Gastrocnemius medialis (tissue), 4 donors: ENCODE data around the gene POLR3GL. TPM values are rescaled to one million over a fixed set of nuclear protein-coding genes. Genes with fewer than 3 reads are reported as not detected.
A peak's percentile ranks its signal among the peaks of the same experiment; 100 is the strongest.

Source experiments
- ATAC-seq, 2 donors: fragments of 150-250 bp; one replicate each; pipeline ENCODE4 v1.9.1; 2016
- DNase-seq, 2 donors: peaks; one replicate each; pipeline ENCODE4 v3.0.0-alpha.2; 2019
- H3K27ac ChIP-seq, 4 donors: fragments of 200-600 bp; sonication (generic); 1 replicate in 1 of 4; 2 replicates in 3 of 4; pipeline ENCODE4 v1.5.1; 2016 to 2018; ENCODE audit warnings: mild to moderate bottlenecking in 2 of 4, moderate library complexity in 1 of 4
- H3K27me3 ChIP-seq, 3 donors: fragments of 200-600 bp; sonication (generic) in 2 of 3; 1 replicate in 1 of 3; 2 replicates in 2 of 3; pipeline versions ENCODE4 v1.5.1 to v1.6.0; 2016 to 2019; ENCODE audit warnings: mild to moderate bottlenecking in 1 of 3, moderate library complexity in 1 of 3
- H3K36me3 ChIP-seq, 2 donors: fragments of 200-600 bp; sonication (generic) in 1 of 2; one replicate each; pipeline ENCODE4 v1.5.1; 2017 to 2018
- H3K4me1 ChIP-seq, 2 donors: fragments of 200-600 bp; sonication (generic) in 1 of 2; one replicate each; pipeline ENCODE4 v1.5.1; 2016 to 2017; ENCODE audit warnings: mild to moderate bottlenecking in 2 of 2
- H3K4me3 ChIP-seq, 4 donors: fragments of 200-600 bp; sonication (generic) in 3 of 4; 1 replicate in 1 of 4; 2 replicates in 3 of 4; pipeline ENCODE4 v1.5.1; 2016 to 2019; ENCODE audit warnings: mild to moderate bottlenecking in 2 of 4
- H3K9me3 ChIP-seq, 3 donors: fragments of 200-600 bp; sonication (generic) in 2 of 3; 1 replicate in 1 of 3; 2 replicates in 2 of 3; pipeline ENCODE4 v1.5.1; 2016 to 2019
- POLR2A ChIP-seq, 2 donors: fragments of 450-650 bp; IDR thresholded peaks; one replicate each; pipeline ENCODE4 v1.6.1; 2017; ENCODE audit warnings: antibody characterized with exemption in 2 of 2, mild to moderate bottlenecking in 2 of 2, moderate library complexity in 2 of 2
- in situ Hi-C, 4 donors: fragments of 200-750 bp; cut with MboI; loops; one replicate each; pipeline versions ENCODE4 v1.15.0 to v1.8.0; 2017; ENCODE audit warnings: low sequenced_read_pairs in 4 of 4
- intact Hi-C: fragments of 100-400 bp; cut with DNase I; formaldehyde crosslinking; loops from one replicate; pipeline ENCODE4 v1.15.1; 2023; ENCODE audit warnings: low total_unique reads
- total RNA-seq, 4 donors: library from RNA; depleted of rRNA; stranded (reverse); fragments of >200 nt; gene quantifications; one replicate each; pipeline versions ENCODE4 v1.1.0 to v1.2.3, GENCODE V29; 2016
- TF ChIP-seq, protein P1 (sequence below), 5 experiments: fragments of 450-650 bp in 3 of 5; fragments of 200-600 bp in 2 of 5; sonication (generic) in 2 of 5; IDR thresholded peaks in 4 of 5; conservative IDR thresholded peaks in 1 of 5; 1 replicate in 4 of 5; 2 replicates in 1 of 5; pipeline ENCODE4 v1.5.1; 2016 to 2019; ENCODE audit warnings: antibody characterized with exemption in 5 of 5, mild to moderate bottlenecking in 3 of 5, moderate library complexity in 3 of 5

Gene POLR3GL
- total RNA-seq, 4 donors from 2014 or later, result 43.5 to 78.8 (median 59.4) TPM

- H3K4me1 ChIP-seq, result peaks cover 42 to 46% of the 10 kb centered on the region in 2 donors
- in situ Hi-C loops, result no loop called here
- peak in 1 of 2 donors; percentile 8 for DNase-seq
Observed at GRCh38 chr1:145987926-145988325, 23.4 kb downstream of the POLR3GL start.

GRCh38 chr1:145988773-145989172, 24.3 kb downstream of the POLR3GL start:
- H3K27me3 ChIP-seq, result no peaks in the 10 kb centered on the region
- no peak overlapping the region for H3K4me3 ChIP-seq
- no peaks in the 10 kb centered on the region for H3K9me3 ChIP-seq
- peaks cover under 1 to 14% of the 10 kb centered on the region in 2 donors for H3K36me3 ChIP-seq
- in situ Hi-C loops, result no loop called here
- DNase-seq, result peak in 1 of 2 donors; percentile 10
- intact Hi-C loops, result no loop called here
- no peak for TF ChIP-seq POLR2A (IDR thresholded peaks at IDR 0.05)
- TF ChIP-seq, protein P1, sequence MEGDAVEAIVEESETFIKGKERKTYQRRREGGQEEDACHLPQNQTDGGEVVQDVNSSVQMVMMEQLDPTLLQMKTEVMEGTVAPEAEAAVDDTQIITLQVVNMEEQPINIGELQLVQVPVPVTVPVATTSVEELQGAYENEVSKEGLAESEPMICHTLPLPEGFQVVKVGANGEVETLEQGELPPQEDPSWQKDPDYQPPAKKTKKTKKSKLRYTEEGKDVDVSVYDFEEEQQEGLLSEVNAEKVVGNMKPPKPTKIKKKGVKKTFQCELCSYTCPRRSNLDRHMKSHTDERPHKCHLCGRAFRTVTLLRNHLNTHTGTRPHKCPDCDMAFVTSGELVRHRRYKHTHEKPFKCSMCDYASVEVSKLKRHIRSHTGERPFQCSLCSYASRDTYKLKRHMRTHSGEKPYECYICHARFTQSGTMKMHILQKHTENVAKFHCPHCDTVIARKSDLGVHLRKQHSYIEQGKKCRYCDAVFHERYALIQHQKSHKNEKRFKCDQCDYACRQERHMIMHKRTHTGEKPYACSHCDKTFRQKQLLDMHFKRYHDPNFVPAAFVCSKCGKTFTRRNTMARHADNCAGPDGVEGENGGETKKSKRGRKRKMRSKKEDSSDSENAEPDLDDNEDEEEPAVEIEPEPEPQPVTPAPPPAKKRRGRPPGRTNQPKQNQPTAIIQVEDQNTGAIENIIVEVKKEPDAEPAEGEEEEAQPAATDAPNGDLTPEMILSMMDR (IDR thresholded peaks at IDR 0.05 in 4 of 5, conservative IDR thresholded peaks at IDR 0.05 in 1 of 5), result no peak
- H3K4me1 ChIP-seq, result peaks cover 35 to 38% of the 10 kb centered on the region in 2 donors
- peak overlapping the region; percentile 95 to 99 (median 98) for H3K27ac ChIP-seq
- no peak for ATAC-seq

More at GRCh38 chr1:145987926-145988325, 23.4 kb downstream of the POLR3GL start:
- H3K9me3 ChIP-seq, result no peaks in the 10 kb centered on the region
- ATAC-seq, result no peak
- TF ChIP-seq, protein P1 (IDR thresholded peaks at IDR 0.05 in 4 of 5, conservative IDR thresholded peaks at IDR 0.05 in 1 of 5), result no peak
- TF ChIP-seq POLR2A (IDR thresholded peaks at IDR 0.05), result no peak
- H3K36me3 ChIP-seq, result peaks cover 0 to 6% of the 10 kb centered on the region in 2 donors
- no peak overlapping the region for H3K4me3 ChIP-seq
- no peaks in the 10 kb centered on the region for H3K27me3 ChIP-seq
- H3K27ac ChIP-seq, result peak overlapping the region; percentile 95 to 99 (median 98)
- intact Hi-C loops, result no loop called here

DNA sequence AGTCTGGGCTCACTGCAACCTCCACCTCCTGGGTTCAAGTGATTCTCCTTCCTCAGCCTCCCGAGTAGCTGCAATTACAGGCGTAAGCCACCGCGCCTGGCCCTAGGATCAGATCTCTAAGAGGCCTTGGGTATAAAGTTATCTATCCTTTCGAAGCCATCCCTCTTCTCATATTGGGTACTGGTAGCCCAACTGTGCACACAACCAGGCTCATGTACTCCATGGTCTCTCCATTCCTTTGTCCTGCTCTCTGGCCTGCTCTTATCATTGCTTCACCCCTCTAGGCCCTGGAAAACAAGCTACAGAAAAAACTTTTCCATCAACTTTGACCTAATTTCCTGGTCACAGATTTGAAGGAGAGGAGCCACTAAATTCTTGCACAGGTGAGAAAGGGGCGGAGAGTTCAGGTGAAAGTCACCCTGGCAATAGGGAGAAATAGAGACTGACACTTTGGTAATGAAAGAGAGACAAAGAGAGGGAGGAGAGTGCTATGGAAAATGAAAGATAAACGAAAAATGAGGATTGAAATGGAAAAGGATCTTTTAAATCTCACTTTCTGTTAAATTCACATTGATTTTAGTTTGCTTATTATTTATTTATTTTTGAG, 25.9 kb downstream of the POLR3GL start:
- Histone ChIP-seq H3K4me1 (peaks cover 19 to 22% of the 10 kb centered on the region in 2 donors), H3K27ac (peak overlapping the region; percentile 95 to 99 (median 98)), H3K36me3 (peaks cover 16 to 30% of the 10 kb centered on the region in 2 donors), H3K9me3 (no peaks in the 10 kb centered on the region), H3K4me3 (no peak overlapping the region), H3K27me3 (no peaks in the 10 kb centered on the region)
- TF ChIP-seq, protein P1 (IDR thresholded peaks at IDR 0.05 in 4 of 5, conservative IDR thresholded peaks at IDR 0.05 in 1 of 5), result no peak
- TF ChIP-seq POLR2A (IDR thresholded peaks at IDR 0.05), result no peak
- in situ Hi-C loops, result no loop called here
- intact Hi-C loops, result no loop called here
- peak in 1 of 2 donors; percentile 44 for DNase-seq
- peak; percentile 20 to 28 for ATAC-seq

GRCh38 chr1:145991735-145992412, 27.4 kb downstream of the POLR3GL start:
- peak overlapping the region; percentile 95 to 99 (median 98) for H3K27ac ChIP-seq
- TF ChIP-seq, protein P1 (IDR thresholded peaks at IDR 0.05 in 4 of 5, conservative IDR thresholded peaks at IDR 0.05 in 1 of 5), result no peak
- peak; percentile 26 to 52 for TF ChIP-seq POLR2A (IDR thresholded peaks at IDR 0.05)
- peak in 1 of 2 donors; percentile 14 for ATAC-seq
- H3K36me3 ChIP-seq, result peaks cover 26 to 40% of the 10 kb centered on the region in 2 donors
- no peaks in the 10 kb centered on the region for H3K9me3 ChIP-seq
- intact Hi-C loops (no loop called here), in situ Hi-C loops (no loop called here)
- H3K4me1 ChIP-seq, result peaks cover 7 to 11% of the 10 kb centered on the region in 2 donors
- no peaks in the 10 kb centered on the region for H3K27me3 ChIP-seq
- DNase-seq, result peak in 1 of 2 donors; percentile 53
- peak overlapping the region; percentile 63 to 98 (median 81) for H3K4me3 ChIP-seq
